Natural killer cell (primary cell): ENCODE results near the gene CREBBP. TPM values are rescaled to one million over a fixed set of nuclear protein-coding genes. Genes with fewer than 3 reads are reported as not detected.

Experiments
- ATAC-seq, 3 donors: fragments of 150-1000 bp in 2 of 3; fragments of 200-7000 bp in 1 of 3; cut with Tn5 transposase; 1 replicate in 1 of 3; 2 replicates in 2 of 3; pipeline ENCODE4 v1.10.0; 2021; ENCODE audit warnings: mild to moderate bottlenecking in 2 of 3, moderate library complexity in 2 of 3
- DNase-seq, 2 donors: peaks; one replicate each; pipeline versions ENCODE4 v3.0.0 to v3.0.0-alpha.2; 2013 to 2021; ENCODE audit warnings: mixed read lengths in 1 of 2
- H3K27ac ChIP-seq: one replicate; pipeline ENCODE4 v1.5.1; 2013; ENCODE audit warnings: mild to moderate bottlenecking, low read length
- H3K27me3 ChIP-seq: one replicate; pipeline ENCODE4 v1.6.1; 2013; ENCODE audit warnings: low read length; ENCODE audit not compliant: control insufficient read depth, insufficient read depth
- H3K36me3 ChIP-seq: one replicate; pipeline ENCODE4 v1.6.1; 2013; ENCODE audit warnings: low read length; ENCODE audit not compliant: control insufficient read depth, insufficient read depth
- H3K4me1 ChIP-seq: one replicate; pipeline ENCODE4 v1.6.1; 2013; ENCODE audit warnings: low read length; ENCODE audit not compliant: control insufficient read depth, insufficient read depth
- H3K4me3 ChIP-seq: one replicate; pipeline ENCODE4 v1.5.1; 2013; ENCODE audit warnings: low read length
- H3K9me3 ChIP-seq: one replicate; pipeline ENCODE4 v1.6.1; 2013; ENCODE audit warnings: low read length; ENCODE audit not compliant: control insufficient read depth, insufficient read depth
- H3K27ac Mint-ChIP-seq, 2 donors: one replicate each; pipeline ENCODE4 v1.8.0; 2022; ENCODE audit warnings: mild to moderate bottlenecking in 2 of 2, mixed read lengths in 2 of 2, moderate library complexity in 1 of 2
- H3K27me3 Mint-ChIP-seq, 2 donors: one replicate each; pipeline ENCODE4 v1.8.0; 2022; ENCODE audit warnings: low read depth in 2 of 2, mixed read lengths in 2 of 2
- H3K36me3 Mint-ChIP-seq: one replicate; pipeline ENCODE4 v1.8.0; 2022; ENCODE audit warnings: mixed read lengths
- H3K4me1 Mint-ChIP-seq, 2 donors: one replicate each; pipeline ENCODE4 v1.8.0; 2022; ENCODE audit warnings: mixed read lengths in 2 of 2
- H3K4me3 Mint-ChIP-seq: one replicate; pipeline ENCODE4 v1.8.0; 2022; ENCODE audit warnings: mild to moderate bottlenecking, moderate library complexity, mixed read lengths
- H3K9me3 Mint-ChIP-seq, 2 donors: one replicate each; pipeline ENCODE4 v1.8.0; 2022; ENCODE audit warnings: mixed read lengths in 2 of 2
- CTCF ChIP-seq: fragments of 200-600 bp; IDR thresholded peaks from one replicate; pipeline ENCODE4 v1.8.0; 2022; ENCODE audit warnings: antibody characterized with exemption
- WGBS: methylation state at CpG from one replicate; pipeline ENCODE4 v1.1.7; 2013; ENCODE audit warnings: missing lambda C conversion rate; ENCODE audit not compliant: insufficient coverage; 5-methylcytosine and 5-hydroxymethylcytosine counted together
- intact Hi-C: fragments of 100-400 bp; cut with micrococcal nuclease; formaldehyde crosslinking; loops from one replicate; pipeline ENCODE4 v1.14.2; 2022
- total RNA-seq, 4 donors: library from RNA; stranded (reverse); fragments of 120-200 nt in 1 of 4; gene quantifications; one replicate each; pipeline versions ENCODE4 v1.2.3 to v1.2.4, GENCODE V29; 2013 to 2022

CREBBP gene
- total RNA-seq, 3 donors from 2014 or later (not counting 1 experiment from before 2014, with no cell fraction given) = 197 to 234 (median 224) TPM

- Histone ChIP-seq H3K36me3 (peaks cover 30% of the 10 kb centered on the region), H3K4me1 (peaks cover 15% of the 10 kb centered on the region), H3K27ac (no peak overlapping the region), H3K27me3 (no peaks in the 10 kb centered on the region), H3K4me3 (no peak overlapping the region), H3K9me3 (no peaks in the 10 kb centered on the region)
- WGBS = 97% methylated on average over 19 of the region's 19 CpGs
- Mint-ChIP-seq H3K36me3 (no peaks in the 10 kb centered on the region), H3K27ac (no peak overlapping the region), H3K4me1 (peaks cover 49 to 59% of the 10 kb centered on the region in 2 donors), H3K4me3 (no peak overlapping the region), H3K27me3 (no peaks in the 10 kb centered on the region), H3K9me3 (no peaks in the 10 kb centered on the region)
- no peak for ATAC-seq
- intact Hi-C loops = no loop called here
- DNase-seq = no peak
- TF ChIP-seq CTCF = no peak
Measured at GRCh38 chr16:3849751-3850543, 30.6 kb downstream of the CREBBP start.

GRCh38 chr16:3846595-3847091 is 33.9 kb downstream of the CREBBP start:
- no peak overlapping the region for H3K27ac ChIP-seq
- peaks cover 37 to 53% of the 10 kb centered on the region in 2 donors for H3K4me1 Mint-ChIP-seq
- no peak for ATAC-seq
- no CpG with 5 or more reads among the region's 6 CpGs for WGBS
- H3K4me3 ChIP-seq = no peak overlapping the region
- no peaks in the 10 kb centered on the region for H3K9me3 Mint-ChIP-seq
- no peaks in the 10 kb centered on the region for H3K27me3 ChIP-seq
- H3K36me3 Mint-ChIP-seq = no peaks in the 10 kb centered on the region
- intact Hi-C loops = no loop called here
- H3K27ac Mint-ChIP-seq = peak overlapping the region; percentile 20 to 27
- peaks cover 30% of the 10 kb centered on the region for H3K36me3 ChIP-seq
- H3K4me1 ChIP-seq = peaks cover 20% of the 10 kb centered on the region
- H3K4me3 Mint-ChIP-seq = no peak overlapping the region
- TF ChIP-seq CTCF = no peak
- no peak for DNase-seq
- H3K27me3 Mint-ChIP-seq = no peaks in the 10 kb centered on the region
- H3K9me3 ChIP-seq = no peaks in the 10 kb centered on the region

- Histone ChIP-seq H3K36me3 (peaks cover 30% of the 10 kb centered on the region), H3K27ac (no peak overlapping the region), H3K27me3 (no peaks in the 10 kb centered on the region), H3K4me3 (no peak overlapping the region), H3K4me1 (peaks cover 20% of the 10 kb centered on the region), H3K9me3 (no peaks in the 10 kb centered on the region)
- DNase-seq (no peak), ATAC-seq (no peak)
- no peak for TF ChIP-seq CTCF
- Mint-ChIP-seq H3K4me3 (no peak overlapping the region), H3K4me1 (peaks cover 40 to 55% of the 10 kb centered on the region in 2 donors), H3K27ac (peak overlapping the region; percentile 20 to 27), H3K27me3 (no peaks in the 10 kb centered on the region), H3K36me3 (no peaks in the 10 kb centered on the region), H3K9me3 (no peaks in the 10 kb centered on the region)
- intact Hi-C loops = no loop called here
Measured at GRCh38 chr16:3846087-3846486, 34.4 kb downstream of the CREBBP start.
